Stimulated activated CD4-positive, alpha-beta T cell treated with anti-CD3 and anti-CD28 coated beads, TNF-alpha, amount 100 ng/mL, for 1 hour (primary cell): Measurements from ENCODE around the gene SPTBN2.
"Not testable (repeated sequence)": the region's sequence is repeated elsewhere in the genome, so short reads cannot be mapped to it uniquely, and the experiment has no call there.

ENCODE experiments used
- DNase-seq, 3 donors: peaks; one replicate each; pipeline ENCODE4 v3.0.0-alpha.2; 2020; ENCODE audit warnings: low read depth in 3 of 3, low spot score in 1 of 3

SPTBN2 gene

DNA sequence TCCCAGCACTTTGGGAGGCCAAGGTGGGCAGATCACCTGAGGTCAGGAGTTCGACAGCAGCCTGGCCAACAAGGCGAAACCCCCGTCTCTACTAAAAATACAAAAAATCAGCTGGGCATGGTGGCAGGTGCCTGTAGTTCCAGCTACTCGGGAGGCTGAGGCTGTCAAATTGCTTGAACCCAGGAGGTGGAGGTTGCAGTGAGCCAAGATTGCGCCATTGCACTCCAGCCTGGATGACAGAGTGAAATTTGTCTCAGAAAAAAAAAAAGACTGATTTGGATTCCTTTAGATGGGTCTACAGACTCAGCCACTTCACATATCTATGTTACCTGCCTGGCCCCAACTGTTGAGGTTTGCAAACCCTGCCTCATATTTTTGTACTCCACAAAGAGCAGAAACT is 4.8 kb downstream of the SPTBN2 start:
- DNase-seq = not testable (repeated sequence)

DNA sequence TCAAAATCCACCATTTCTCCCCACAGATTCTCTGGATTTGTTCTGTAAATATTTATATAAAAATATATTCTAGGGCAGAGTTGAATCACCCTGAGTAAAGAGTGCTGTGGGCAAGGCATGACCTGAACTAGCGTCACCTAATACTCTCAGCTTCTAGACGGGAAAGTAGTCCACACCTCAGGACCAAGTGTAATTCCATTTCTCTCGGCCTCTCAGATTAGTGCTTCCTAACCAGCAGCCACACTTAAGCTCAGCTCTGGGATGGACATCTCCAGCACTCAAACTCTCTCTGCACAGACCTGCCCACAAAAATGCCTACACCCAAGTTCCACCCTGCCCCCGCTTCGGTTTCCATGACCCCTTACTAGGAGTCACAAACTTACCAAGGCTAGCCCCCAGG is 5.3 kb downstream of the SPTBN2 start:
- DNase-seq = no peak

- DNase-seq = no peak
These were observed 6.0 kb downstream of the SPTBN2 start for GRCh38 chr11:66722745-66723651.

DNA sequence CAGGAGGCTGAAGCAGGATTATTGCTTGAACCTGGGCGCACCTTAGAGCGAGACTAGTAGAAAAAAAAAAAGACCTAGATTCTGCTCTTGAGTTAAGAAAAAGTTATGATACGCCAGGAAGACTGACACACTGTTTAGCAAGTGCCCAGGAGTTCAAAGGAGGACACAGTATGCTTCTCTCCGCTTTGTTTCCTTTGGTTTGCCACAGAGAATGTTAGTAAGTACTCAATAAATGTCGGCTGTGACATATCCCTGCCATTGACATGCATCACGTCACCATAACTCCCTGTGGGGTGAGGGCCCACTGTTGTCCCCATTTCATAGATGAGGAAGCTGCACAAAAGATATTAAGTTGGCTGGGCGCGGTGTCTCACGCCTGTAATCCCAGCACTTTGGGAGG is 7.1 kb downstream of the SPTBN2 start:
- no peak for DNase-seq

DNA sequence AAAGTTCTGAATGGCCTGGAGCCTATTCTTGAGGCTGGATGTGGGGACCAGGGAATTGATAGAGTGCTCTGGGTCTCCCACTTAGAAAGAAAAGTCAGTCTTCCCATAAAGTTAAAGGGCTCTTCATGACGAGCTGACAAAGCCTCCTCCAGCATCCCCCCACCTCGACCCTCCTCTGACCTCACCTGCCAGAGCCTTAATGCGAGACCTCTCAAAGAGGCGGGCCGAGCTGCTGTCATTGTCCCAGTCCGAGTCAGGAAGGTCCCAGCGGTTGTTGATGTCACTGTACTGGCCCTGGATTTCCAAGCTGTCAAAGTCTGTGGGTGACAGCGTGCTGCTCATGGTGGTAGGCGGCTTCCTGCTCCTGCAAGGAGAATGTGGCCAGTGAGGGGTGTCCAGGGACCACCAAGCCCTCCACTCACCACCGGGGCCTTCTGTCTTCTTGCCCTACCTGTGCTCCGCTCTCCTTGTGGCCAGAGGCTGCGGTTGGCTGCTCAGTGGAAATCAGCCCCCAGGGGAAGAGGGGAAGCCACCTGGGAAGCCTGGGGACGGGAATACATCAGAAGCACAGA is 8.0 kb downstream of the SPTBN2 start:
- no peak for DNase-seq

DNA sequence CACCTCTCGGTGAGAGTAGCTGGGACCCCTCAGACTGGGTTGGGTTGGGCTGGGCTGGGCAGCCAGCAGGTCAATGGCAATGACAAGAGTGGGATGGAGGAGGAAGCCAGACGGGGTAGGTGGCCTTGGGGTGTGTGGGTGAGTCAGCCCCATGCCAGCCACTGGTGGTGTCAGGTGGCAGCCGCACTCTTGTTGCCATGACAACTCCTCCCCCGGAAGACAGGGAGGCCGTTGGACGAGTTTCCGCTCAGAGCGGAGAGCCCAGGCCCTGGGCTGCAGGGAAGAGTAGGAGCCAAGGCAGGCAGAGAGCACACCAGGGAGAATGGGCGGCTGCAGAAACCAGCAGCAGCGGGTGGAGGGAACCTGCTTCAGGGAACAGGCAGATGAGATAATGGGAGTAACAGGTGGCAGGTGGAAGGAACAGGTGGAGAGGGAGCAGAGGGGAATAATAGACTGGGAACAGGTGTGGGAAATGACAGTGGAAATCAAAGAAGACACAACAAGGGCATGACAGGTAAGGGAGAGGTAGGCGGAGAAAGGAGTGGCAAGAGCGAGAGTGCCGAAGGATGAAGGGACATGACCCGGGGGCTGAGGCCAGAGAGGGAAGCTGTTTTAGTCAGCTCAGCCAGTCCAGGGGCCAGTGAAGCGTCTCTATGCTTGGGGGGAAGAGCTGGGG is 8.7 kb downstream of the SPTBN2 start:
- no peak for DNase-seq

DNA sequence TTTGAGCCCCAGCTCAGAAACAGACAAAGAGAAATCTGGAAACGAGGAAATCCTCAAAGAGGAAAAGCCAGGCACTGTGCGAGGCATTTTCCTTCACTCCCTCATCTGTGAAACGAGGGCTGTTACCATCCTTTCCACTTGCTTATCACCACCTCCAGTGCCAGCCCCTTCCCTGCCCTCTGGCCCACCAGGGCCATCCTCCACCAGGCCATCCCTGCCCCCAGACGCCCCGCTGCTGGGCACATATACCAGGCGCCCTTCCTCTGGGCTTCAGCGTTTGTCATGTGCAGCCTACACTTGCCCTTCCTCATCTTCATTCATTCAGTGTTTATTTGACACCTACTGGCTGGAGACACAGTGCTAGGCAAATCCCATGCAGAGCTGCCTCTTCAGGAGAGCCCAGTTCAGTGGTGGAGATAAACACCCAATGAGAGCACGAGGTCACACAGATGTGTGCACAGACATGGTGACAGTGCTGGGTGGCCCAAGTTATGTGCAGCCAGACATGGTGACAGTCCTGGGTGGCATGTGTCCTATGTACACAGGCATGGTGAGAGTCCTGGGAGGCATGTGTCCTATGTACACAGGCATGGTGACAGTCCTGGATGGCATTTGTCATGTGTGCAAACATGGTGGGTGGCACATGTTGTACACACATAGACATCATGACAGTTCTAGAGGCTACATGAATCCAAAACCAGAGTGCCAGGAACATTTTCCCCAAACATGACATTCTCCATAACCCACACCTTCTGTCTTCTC is 9.7 kb downstream of the SPTBN2 start:
- DNase-seq = no peak

DNA sequence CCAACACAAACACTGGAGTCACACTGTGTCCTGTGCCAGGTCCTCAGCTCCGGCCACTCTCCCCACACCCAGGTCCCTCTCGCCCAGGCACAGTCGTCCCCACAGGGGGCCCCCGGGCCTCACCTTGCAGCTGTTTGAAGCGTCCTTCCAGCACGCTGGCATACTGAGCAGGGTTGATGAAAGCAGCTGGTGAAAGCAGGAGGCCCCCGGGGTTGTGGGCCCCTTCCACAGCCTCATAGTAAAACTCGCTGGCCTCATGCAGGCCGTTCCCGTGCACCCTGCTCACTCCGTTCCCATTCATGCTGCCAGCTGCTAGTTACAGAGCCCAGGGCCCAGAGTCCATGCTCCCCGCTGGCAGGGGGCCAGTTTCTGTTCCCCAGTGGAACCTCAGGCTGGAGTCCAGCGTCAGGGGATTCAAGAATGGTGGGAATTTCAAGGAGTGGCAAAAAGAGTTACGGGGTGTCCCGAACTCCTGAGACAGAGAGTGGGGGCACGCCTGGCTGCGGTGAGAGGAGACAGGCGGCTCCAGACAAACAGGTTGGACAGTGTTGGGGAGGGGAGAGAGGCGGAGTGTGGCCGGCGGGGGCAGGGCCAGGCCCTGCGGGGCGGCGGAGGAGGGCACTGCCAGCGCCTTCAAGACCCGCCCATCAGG is 10.6 kb downstream of the SPTBN2 start:
- DNase-seq = no peak

- no peak for DNase-seq
These were observed 11.1 kb downstream of the SPTBN2 start for GRCh38 chr11:66717925-66718319.

GRCh38 chr11:66716996-66717395 is 12.0 kb downstream of the SPTBN2 start:
- DNase-seq = no peak

- no peak for DNase-seq
These were observed 13.5 kb downstream of the SPTBN2 start for GRCh38 chr11:66715346-66716085.

- DNase-seq = no peak
These were observed 15.1 kb downstream of the SPTBN2 start for GRCh38 chr11:66713746-66714480.

- DNase-seq = no peak
These were observed 18.6 kb downstream of the SPTBN2 start for GRCh38 chr11:66710384-66710930.

DNA sequence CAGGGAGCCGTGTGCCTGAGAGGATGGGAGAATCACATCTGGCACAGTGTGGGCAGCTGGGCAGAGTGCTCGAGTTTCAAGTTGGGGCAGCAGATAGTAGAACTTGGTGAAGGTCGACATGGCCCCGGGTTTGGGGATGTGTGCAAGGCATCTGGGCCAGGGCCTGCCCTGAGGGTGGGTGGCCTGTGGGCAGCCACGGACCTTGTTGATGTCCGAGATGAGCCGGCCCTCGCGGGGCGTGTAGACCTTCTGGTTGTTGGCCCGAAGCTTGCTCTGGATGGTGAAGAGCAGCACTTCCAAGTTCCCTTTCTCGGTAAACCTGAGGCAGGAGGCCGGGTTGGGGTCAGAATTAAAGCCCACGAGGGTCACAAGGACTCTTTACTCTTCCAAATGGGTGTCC is 20.3 kb downstream of the SPTBN2 start:
- no peak for DNase-seq

DNA sequence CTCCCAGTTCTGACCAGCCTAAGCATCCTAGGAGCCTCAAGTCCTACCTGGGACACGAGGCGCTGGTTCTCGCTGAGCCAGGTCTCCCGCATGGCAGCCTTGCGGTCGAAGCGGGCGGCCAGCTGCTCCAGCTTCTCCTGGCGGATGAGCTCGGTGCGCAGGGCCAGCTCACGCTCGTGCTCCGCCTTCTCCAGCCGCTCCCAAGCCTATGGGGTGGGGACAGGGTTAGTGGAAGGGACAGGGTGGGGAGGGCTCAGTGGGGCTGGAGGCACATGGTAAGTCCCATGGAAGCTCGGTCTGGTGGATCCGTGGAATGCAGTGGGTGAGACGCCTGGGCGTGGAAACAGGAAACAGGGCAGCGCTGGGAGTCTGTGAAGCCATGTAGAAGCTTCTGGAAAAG is 20.9 kb downstream of the SPTBN2 start:
- no peak for DNase-seq

DNA sequence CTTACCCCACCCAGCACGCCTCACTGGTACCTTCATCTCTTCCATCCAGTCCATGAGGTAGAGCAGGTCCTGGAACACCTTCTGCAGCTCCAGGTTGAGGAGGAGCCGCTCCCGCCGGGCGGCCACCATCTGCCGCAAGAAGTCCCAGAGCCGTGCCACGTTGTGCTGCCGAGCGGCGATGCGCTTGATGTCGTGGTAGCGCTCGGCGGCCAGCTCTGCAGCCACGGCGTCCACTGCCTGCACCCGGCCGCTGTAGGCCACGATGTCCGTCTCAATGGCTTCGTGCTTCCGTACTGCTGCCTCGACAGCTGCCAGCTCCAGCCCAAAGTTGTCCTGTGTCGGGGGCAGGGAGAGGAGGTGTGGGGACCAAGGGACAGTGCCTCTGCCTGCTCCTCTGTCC is 21.5 kb downstream of the SPTBN2 start:
- no peak for DNase-seq

DNA sequence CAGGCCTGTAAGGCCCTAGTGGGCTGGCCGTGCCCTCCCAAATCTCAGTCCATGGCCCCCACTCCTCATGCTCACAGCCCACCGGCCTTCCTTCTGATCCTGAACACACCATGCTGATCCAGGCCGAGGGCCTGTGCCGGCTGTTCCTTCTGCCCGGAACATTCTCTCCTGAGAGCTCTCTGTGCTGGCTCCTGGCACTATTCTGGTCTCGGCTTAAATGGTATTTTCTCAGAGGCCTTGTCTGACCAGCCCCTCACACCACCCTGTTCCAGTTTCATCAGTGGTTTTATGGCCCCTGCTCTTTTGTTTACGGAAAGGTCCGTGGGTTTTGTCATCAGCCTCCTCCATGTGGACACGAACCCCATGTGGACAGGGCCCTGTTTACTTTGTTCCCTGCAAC is 22.0 kb downstream of the SPTBN2 start:
- DNase-seq = no peak

- DNase-seq = no peak
These were observed 23.3 kb downstream of the SPTBN2 start for GRCh38 chr11:66705587-66706335.
